ENCODE results near the gene LIPT1. TPM values are rescaled to one million over a fixed set of nuclear protein-coding genes. Genes with fewer than 3 reads are reported as not detected.
"Not testable (repeated sequence)": the region's sequence is repeated elsewhere in the genome, so short reads cannot be mapped to it uniquely, and the experiment has no call there.

Gene LIPT1
- total RNA-seq, 1 donor from 2014 or later, result 3.6 TPM

GRCh38 chr2:99127981-99128380 lies 26.8 kb upstream of the LIPT1 start:
- Mint-ChIP-seq H3K36me3 (ENCODE audit: low read depth) (peaks cover 40% of the 10 kb centered on the region), H3K4me1 (ENCODE audit: low read depth) (no peaks in the 10 kb centered on the region)

GRCh38 chr2:99135044-99135556 lies 19.7 kb upstream of the LIPT1 start:
- not testable (repeated sequence) for H3K4me3 Mint-ChIP-seq (ENCODE audit: unreplicated experiment); DNase-seq (ENCODE audit: low spot score); H3K27me3 Mint-ChIP-seq (ENCODE audit: low read depth); H3K27ac Mint-ChIP-seq (ENCODE audit: unreplicated experiment); H3K4me1 Mint-ChIP-seq (ENCODE audit: low read depth)
- Mint-ChIP-seq H3K36me3 (ENCODE audit: low read depth) (peaks cover 26% of the 10 kb centered on the region), H3K9me3 (ENCODE audit: low read depth) (peaks cover 42% of the 10 kb centered on the region)

More at GRCh38 chr2:99127981-99128380, 26.8 kb upstream of the LIPT1 start:
- no peaks in the 10 kb centered on the region for H3K27me3 Mint-ChIP-seq (ENCODE audit: low read depth)
- no peak for DNase-seq (ENCODE audit: low spot score)
- H3K27ac Mint-ChIP-seq (ENCODE audit: unreplicated experiment), result no peak overlapping the region
- no peak overlapping the region for H3K4me3 Mint-ChIP-seq (ENCODE audit: unreplicated experiment)
- H3K9me3 Mint-ChIP-seq (ENCODE audit: low read depth), result peaks cover 43% of the 10 kb centered on the region
- TF ChIP-seq, protein P1, sequence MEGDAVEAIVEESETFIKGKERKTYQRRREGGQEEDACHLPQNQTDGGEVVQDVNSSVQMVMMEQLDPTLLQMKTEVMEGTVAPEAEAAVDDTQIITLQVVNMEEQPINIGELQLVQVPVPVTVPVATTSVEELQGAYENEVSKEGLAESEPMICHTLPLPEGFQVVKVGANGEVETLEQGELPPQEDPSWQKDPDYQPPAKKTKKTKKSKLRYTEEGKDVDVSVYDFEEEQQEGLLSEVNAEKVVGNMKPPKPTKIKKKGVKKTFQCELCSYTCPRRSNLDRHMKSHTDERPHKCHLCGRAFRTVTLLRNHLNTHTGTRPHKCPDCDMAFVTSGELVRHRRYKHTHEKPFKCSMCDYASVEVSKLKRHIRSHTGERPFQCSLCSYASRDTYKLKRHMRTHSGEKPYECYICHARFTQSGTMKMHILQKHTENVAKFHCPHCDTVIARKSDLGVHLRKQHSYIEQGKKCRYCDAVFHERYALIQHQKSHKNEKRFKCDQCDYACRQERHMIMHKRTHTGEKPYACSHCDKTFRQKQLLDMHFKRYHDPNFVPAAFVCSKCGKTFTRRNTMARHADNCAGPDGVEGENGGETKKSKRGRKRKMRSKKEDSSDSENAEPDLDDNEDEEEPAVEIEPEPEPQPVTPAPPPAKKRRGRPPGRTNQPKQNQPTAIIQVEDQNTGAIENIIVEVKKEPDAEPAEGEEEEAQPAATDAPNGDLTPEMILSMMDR (IDR thresholded peaks at IDR 0.05), result no peak

DNA sequence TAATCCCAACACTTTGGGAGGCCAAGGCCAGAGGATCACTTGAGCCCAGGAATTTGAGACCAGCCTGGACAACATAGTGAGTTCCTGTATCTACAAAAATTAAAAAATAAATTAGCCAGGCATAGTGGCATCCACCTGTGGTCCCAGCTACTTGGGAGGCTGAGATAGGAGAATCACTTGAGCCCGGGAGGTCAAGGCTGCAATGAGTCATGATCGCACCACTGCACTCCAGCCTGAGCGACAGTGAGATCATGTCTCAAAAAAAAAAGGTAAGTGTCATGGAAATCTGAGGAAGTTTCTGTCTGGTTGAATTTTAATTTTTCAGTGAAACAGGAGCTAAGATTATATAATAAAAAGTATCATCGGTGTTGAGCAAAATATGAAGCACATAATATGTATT lies 15.8 kb upstream of the LIPT1 start:
- no peak overlapping the region for H3K27ac Mint-ChIP-seq (ENCODE audit: unreplicated experiment)
- no peak for DNase-seq (ENCODE audit: low spot score)
- H3K36me3 Mint-ChIP-seq (ENCODE audit: low read depth), result peaks cover 2% of the 10 kb centered on the region
- no peak overlapping the region for H3K4me3 Mint-ChIP-seq (ENCODE audit: unreplicated experiment)
- H3K4me1 Mint-ChIP-seq (ENCODE audit: low read depth), result peaks cover 11% of the 10 kb centered on the region
- TF ChIP-seq, protein P1 (IDR thresholded peaks at IDR 0.05), result no peak
- peaks cover 2% of the 10 kb centered on the region for H3K27me3 Mint-ChIP-seq (ENCODE audit: low read depth)
- H3K9me3 Mint-ChIP-seq (ENCODE audit: low read depth), result peaks cover 7% of the 10 kb centered on the region

DNA sequence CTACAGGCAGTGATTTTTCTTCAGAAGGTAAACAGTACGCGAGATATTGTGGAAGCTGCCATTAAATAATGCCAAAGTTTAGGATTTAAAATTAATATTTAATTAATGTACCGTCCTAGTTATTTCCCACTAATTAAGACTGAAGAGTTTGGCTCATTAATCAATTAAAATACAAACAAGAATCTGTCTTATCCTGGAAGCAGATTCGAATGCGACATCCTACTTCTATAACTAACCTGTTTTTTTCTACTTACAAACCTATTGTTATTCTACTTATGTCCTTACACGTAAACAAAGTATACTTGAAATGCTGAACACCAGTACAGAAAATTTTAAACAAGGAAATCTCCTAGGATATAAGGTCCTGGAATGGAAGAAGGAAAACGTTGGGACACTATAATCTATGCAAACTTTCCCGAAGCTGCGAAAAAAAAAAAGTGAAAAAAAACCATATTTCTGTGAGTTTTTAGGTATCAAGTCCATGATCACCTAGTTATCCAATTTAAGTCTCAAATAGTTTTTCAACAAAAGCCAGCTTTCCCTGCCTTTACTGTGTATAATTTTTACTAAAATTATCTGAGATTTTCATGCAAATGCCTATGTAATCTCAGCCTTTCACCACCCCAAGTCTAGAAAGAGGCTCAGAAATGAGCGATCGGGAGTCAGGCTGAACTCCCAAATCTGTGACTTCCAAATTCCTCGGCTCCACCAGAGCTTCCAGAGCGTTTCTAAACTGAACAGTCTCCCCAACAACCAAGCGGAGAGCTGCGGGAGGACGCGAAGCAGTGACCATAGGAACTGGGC lies 14.5 kb upstream of the LIPT1 start:
- Mint-ChIP-seq H3K27ac (ENCODE audit: unreplicated experiment) (peak overlapping the region; percentile 75), H3K27me3 (ENCODE audit: low read depth) (peaks cover 2% of the 10 kb centered on the region), H3K36me3 (ENCODE audit: low read depth) (no peaks in the 10 kb centered on the region), H3K9me3 (ENCODE audit: low read depth) (no peaks in the 10 kb centered on the region), H3K4me3 (ENCODE audit: unreplicated experiment) (peak overlapping the region; percentile 95), H3K4me1 (ENCODE audit: low read depth) (peaks cover 11% of the 10 kb centered on the region)
- no peak for DNase-seq (ENCODE audit: low spot score)
- TF ChIP-seq, protein P1 (IDR thresholded peaks at IDR 0.05), result no peak

- H3K27me3 Mint-ChIP-seq (ENCODE audit: low read depth), result peaks cover 2% of the 10 kb centered on the region
- H3K36me3 Mint-ChIP-seq (ENCODE audit: low read depth), result no peaks in the 10 kb centered on the region
- peaks cover 11% of the 10 kb centered on the region for H3K4me1 Mint-ChIP-seq (ENCODE audit: low read depth)
- peak overlapping the region; percentile 95 for H3K4me3 Mint-ChIP-seq (ENCODE audit: unreplicated experiment)
- no peaks in the 10 kb centered on the region for H3K9me3 Mint-ChIP-seq (ENCODE audit: low read depth)
- TF ChIP-seq, protein P1 (IDR thresholded peaks at IDR 0.05), result no peak
- DNase-seq (ENCODE audit: low spot score), result no peak
- peak overlapping the region; percentile 75 for H3K27ac Mint-ChIP-seq (ENCODE audit: unreplicated experiment)
These were observed 14.0 kb upstream of the LIPT1 start for GRCh38 chr2:99140860-99141109.
